ENCODE data around the gene AGBL4. TPM values are rescaled to one million over a fixed set of nuclear protein-coding genes. Genes with fewer than 3 reads are reported as not detected.

Gene AGBL4
- polyA plus RNA-seq, 10 donors: 0.12 to 0.37 (median 0.22) TPM

GRCh38 chr1:49723662-49724061 lies 300.1 kb downstream of the AGBL4 start:
- no peak for DNase-seq

- DNase-seq: no peak
Observed at GRCh38 chr1:49694251-49694827, 329.4 kb downstream of the AGBL4 start.

- DNase-seq: no peak
Observed at GRCh38 chr1:49686107-49686506, 337.6 kb downstream of the AGBL4 start.

- no peak for DNase-seq
Observed at GRCh38 chr1:49677706-49678105, 346.0 kb downstream of the AGBL4 start.

- DNase-seq: no peak
Observed at GRCh38 chr1:49651136-49651535, 372.6 kb downstream of the AGBL4 start.

- no peak for DNase-seq
Observed at GRCh38 chr1:49630156-49630555, 393.6 kb downstream of the AGBL4 start.

GRCh38 chr1:49627781-49628180 lies 396.0 kb downstream of the AGBL4 start:
- DNase-seq: no peak

- DNase-seq: no peak
Observed at GRCh38 chr1:49626472-49626871, 397.3 kb downstream of the AGBL4 start.

GRCh38 chr1:49622877-49623276 lies 400.9 kb downstream of the AGBL4 start:
- DNase-seq: no peak

- DNase-seq: no peak
Observed at GRCh38 chr1:49606082-49606481, 417.7 kb downstream of the AGBL4 start.

GRCh38 chr1:49597436-49597835 lies 426.3 kb downstream of the AGBL4 start:
- no peak for DNase-seq

- DNase-seq: no peak
Observed at GRCh38 chr1:49576327-49576901, 447.3 kb downstream of the AGBL4 start.

- DNase-seq: no peak
Observed at GRCh38 chr1:49556676-49557234, 467.0 kb downstream of the AGBL4 start.

GRCh38 chr1:49552101-49552500 lies 471.7 kb downstream of the AGBL4 start:
- no peak for DNase-seq

GRCh38 chr1:49544615-49545014 lies 479.1 kb downstream of the AGBL4 start:
- DNase-seq: no peak

GRCh38 chr1:49541096-49541752 lies 482.5 kb downstream of the AGBL4 start:
- no peak for DNase-seq

GRCh38 chr1:49527606-49528305 lies 496.0 kb downstream of the AGBL4 start:
- DNase-seq: no peak

GRCh38 chr1:49526672-49527071 lies 497.1 kb downstream of the AGBL4 start:
- no peak for DNase-seq

- no peak for DNase-seq
Observed at GRCh38 chr1:49523764-49524163, 500.0 kb downstream of the AGBL4 start.

- DNase-seq: no peak
Observed at GRCh38 chr1:49466961-49467360, 556.8 kb downstream of the AGBL4 start.

- DNase-seq: no peak
Observed at GRCh38 chr1:49465486-49466185, 558.1 kb downstream of the AGBL4 start.

- no peak for DNase-seq
Observed at GRCh38 chr1:49448200-49448599, 575.6 kb downstream of the AGBL4 start.

Measured in muscle of back (tissue), 11 donors.